ENCODE results near the gene UST.

Gene UST, protein sequence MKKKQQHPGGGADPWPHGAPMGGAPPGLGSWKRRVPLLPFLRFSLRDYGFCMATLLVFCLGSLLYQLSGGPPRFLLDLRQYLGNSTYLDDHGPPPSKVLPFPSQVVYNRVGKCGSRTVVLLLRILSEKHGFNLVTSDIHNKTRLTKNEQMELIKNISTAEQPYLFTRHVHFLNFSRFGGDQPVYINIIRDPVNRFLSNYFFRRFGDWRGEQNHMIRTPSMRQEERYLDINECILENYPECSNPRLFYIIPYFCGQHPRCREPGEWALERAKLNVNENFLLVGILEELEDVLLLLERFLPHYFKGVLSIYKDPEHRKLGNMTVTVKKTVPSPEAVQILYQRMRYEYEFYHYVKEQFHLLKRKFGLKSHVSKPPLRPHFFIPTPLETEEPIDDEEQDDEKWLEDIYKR

DNA sequence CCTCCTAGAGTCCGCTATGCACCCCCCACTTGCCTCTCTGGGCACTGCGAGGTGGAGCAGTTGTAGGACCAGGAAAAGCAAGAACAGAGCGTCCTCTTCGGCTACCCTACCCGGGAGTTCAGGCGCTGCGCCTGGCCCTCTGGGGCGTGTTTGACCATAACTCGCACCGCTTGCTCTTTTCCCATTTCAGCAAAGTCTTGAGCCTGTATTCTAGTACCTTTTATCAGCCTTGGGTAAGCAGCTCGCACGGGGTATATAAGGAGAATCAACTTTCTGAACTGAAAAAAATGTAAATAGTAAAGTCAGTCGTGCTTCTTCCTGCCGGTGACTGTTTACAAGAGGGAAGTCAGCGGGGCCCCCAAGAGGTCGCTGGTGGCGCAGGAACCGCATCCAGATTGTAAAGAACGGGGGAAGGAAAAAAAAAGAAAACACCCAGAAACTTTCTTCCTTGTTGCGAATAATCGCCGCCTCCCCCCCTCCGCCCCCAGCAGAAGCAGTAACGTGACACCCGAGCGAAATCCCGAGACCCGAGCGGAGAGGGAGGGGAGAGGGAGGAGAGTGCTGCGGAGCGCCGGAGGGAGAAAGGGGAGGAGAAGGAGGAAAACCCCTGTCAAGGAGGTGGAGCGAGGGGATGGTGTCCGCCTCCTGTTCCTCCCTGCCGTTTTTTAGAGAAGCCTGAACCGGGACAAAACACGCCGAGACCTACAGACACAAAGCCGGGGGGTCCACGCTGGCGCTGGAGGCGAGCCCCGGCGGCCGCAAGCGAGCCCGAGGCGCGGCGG, at the start of gene UST:
Gene UST (plus strand): TSS at position 668 of the 782 bp plus-strand sequence. CDS start 401 bp downstream, outside the sequence.
- Histone ChIP-seq H3K27me3 (ENCODE audit: control insufficient read depth in 1 of 2, insufficient read depth in 2 of 2, low read length in 2 of 2) (peaks cover 18 to 52% of the 10 kb centered on the region in 2 donors), H3K9ac (ENCODE audit: low read depth in 1 of 2, low read length in 2 of 2) (peak within 1 kb of the TSS; percentile 42 to 47), H3K27ac (ENCODE audit: low read depth, low read length) (no peak within 1 kb of the TSS), H3K4me3 (ENCODE audit: low read depth in 1 of 2, low read length in 2 of 2) (peak within 1 kb of the TSS; percentile 73 to 76), H3K9me3 (ENCODE audit: control insufficient read depth in 1 of 2, low read length in 2 of 2) (no peaks in the 10 kb centered on the region), H3K4me1 (ENCODE audit: control insufficient read depth in 1 of 2, insufficient read depth in 2 of 2, low read length in 2 of 2) (peaks cover 7 to 18% of the 10 kb centered on the region in 2 donors), H3K36me3 (ENCODE audit: control insufficient read depth in 1 of 2, insufficient read depth in 2 of 2, low read length in 2 of 2) (no peaks in the 10 kb centered on the region)

DNA sequence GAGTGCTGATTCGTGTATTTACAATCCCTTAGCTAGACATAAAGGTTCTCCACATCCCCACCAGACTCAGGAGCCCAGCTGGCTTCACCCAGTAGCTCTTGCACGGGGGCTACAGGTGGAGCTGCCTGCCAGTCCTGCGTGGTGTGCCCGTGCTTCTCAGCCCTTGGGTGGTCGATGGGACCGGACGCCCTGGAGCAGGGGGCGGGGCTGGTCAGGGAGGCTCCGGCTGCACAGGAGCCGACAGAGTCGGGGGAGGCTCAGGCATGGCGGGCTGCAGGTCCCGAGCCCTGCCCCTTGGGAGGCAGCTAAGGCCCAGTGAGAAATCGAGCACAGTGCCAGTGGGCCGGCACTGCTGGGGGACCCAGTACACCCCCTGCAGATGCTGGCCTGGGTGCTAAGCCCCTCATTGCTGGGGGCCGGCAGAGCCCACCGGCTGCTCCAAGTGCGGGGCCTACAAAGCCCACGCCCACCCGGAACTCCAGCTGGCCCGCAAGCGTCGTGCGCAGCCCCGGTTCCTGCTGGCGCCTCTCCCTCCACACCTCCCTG, 48.9 kb upstream of the UST start:
- H3K9ac ChIP-seq (ENCODE audit: low read depth in 1 of 2, low read length in 2 of 2): no peak overlapping the region
- H3K4me1 ChIP-seq (ENCODE audit: control insufficient read depth in 1 of 2, insufficient read depth in 2 of 2, low read length in 2 of 2): peaks cover 0 to 4% of the 10 kb centered on the region in 2 donors
- H3K9me3 ChIP-seq (ENCODE audit: control insufficient read depth in 1 of 2, low read length in 2 of 2): no peaks in the 10 kb centered on the region
- H3K27me3 ChIP-seq (ENCODE audit: control insufficient read depth in 1 of 2, insufficient read depth in 2 of 2, low read length in 2 of 2): no peaks in the 10 kb centered on the region
- H3K36me3 ChIP-seq (ENCODE audit: control insufficient read depth in 1 of 2, insufficient read depth in 2 of 2, low read length in 2 of 2): no peaks in the 10 kb centered on the region
- no peak overlapping the region for H3K27ac ChIP-seq (ENCODE audit: low read depth, low read length)
- H3K4me3 ChIP-seq (ENCODE audit: low read depth in 1 of 2, low read length in 2 of 2): no peak overlapping the region

DNA sequence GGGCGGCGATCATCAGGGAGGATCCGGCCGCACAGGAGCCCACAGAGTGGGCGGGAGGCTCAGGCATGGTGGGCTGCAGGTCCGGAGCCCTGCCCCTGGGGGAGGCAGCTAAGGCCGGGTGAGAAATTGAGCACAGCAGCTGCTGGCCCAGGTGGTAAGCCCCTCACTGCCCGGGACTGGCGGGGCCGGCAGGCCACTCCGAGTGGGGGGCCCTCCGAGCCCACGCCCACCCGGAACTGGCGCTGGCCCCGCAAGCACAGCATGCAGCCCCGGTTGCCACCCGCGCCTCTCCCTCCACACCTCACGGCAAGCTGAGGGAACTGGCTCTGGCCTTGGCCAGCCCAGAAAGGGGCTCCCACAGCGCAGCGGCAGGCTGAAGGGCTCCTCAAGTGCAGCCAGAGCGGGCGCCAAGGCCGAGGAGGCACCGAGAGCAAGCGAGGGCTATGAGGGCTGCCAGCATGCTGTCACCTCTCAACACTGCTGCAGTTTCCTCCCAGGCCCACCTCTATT, 48.1 kb upstream of the UST start:
- Histone ChIP-seq H3K27ac (ENCODE audit: low read depth, low read length) (no peak overlapping the region), H3K27me3 (ENCODE audit: control insufficient read depth in 1 of 2, insufficient read depth in 2 of 2, low read length in 2 of 2) (no peaks in the 10 kb centered on the region), H3K36me3 (ENCODE audit: control insufficient read depth in 1 of 2, insufficient read depth in 2 of 2, low read length in 2 of 2) (no peaks in the 10 kb centered on the region), H3K4me1 (ENCODE audit: control insufficient read depth in 1 of 2, insufficient read depth in 2 of 2, low read length in 2 of 2) (peaks cover 0 to 4% of the 10 kb centered on the region in 2 donors), H3K4me3 (ENCODE audit: low read depth in 1 of 2, low read length in 2 of 2) (no peak overlapping the region), H3K9ac (ENCODE audit: low read depth in 1 of 2, low read length in 2 of 2) (no peak overlapping the region), H3K9me3 (ENCODE audit: control insufficient read depth in 1 of 2, low read length in 2 of 2) (no peaks in the 10 kb centered on the region)

DNA sequence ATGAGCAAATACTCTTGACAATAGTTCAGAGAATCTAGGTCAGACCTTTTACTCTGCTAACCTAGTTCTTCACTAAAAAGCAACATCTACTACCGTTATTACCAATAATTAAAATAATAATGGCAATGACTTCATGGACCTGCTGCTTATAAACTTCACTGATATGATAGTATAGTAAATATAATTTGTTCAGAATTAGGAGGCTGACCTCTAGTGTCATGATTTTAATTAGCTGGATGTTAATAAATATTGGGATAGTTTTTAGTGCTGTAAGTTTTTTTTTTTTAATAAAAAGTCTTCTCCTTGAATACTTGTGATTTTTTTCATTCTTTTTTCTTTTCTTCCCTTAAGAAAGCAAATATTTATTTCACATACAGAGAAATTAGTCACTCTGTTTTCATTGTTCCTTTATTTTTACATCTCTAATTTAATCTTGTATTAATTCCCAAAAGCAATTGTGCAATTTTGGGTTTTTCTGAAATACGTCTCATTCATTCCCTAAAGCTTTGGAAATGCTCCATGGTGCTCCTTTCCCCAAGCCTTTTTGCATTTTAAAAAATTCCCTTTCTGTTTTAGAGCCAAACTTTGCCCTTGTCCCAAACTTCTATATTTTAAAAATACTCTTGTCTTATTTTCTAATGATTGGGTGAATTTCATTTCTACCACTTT, 46.6 kb upstream of the UST start:
- Histone ChIP-seq H3K9ac (ENCODE audit: low read depth in 1 of 2, low read length in 2 of 2) (peak overlapping the region; percentile 21 to 63), H3K27ac (ENCODE audit: low read depth, low read length) (no peak overlapping the region)

DNA sequence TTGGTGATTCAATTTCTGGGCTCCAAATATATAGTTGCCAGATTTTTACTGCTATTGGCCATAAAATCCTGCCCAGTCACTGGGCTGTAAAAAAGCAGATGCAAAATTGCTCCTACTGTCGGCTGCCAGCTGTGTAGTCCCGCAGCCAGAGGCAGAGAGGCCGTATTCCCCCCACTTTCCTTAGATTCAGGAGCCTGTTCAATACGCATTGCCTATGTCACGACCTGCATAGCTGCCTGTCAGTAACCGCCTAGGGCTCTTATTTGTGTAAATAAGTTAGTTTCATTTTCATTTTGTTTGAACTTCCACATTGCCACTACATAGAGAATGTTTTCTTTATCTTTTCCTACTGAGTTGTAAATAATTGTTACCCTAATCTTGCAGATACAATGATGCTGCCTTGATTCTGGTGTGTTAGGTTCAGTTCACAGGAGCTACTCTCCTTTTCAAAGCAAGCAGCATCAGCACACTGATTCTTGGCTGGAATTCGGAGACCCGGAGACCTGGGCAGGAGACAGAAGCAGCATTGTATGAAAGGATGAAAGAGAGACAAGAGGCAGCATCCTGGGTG, 46.0 kb upstream of the UST start:
- peak overlapping the region; percentile 21 to 63 for H3K9ac ChIP-seq (ENCODE audit: low read depth in 1 of 2, low read length in 2 of 2)
- H3K9me3 ChIP-seq (ENCODE audit: control insufficient read depth in 1 of 2, low read length in 2 of 2): no peaks in the 10 kb centered on the region
- peak overlapping the region; percentile 69 to 78 for H3K4me3 ChIP-seq (ENCODE audit: low read depth in 1 of 2, low read length in 2 of 2)
- no peak overlapping the region for H3K27ac ChIP-seq (ENCODE audit: low read depth, low read length)
- H3K36me3 ChIP-seq (ENCODE audit: control insufficient read depth in 1 of 2, insufficient read depth in 2 of 2, low read length in 2 of 2): no peaks in the 10 kb centered on the region
- no peaks in the 10 kb centered on the region for H3K27me3 ChIP-seq (ENCODE audit: control insufficient read depth in 1 of 2, insufficient read depth in 2 of 2, low read length in 2 of 2)
- H3K4me1 ChIP-seq (ENCODE audit: control insufficient read depth in 1 of 2, insufficient read depth in 2 of 2, low read length in 2 of 2): peaks cover 0 to 4% of the 10 kb centered on the region in 2 donors

More for the DNA sequence above, 46.6 kb upstream of the UST start:
- no peaks in the 10 kb centered on the region for H3K9me3 ChIP-seq (ENCODE audit: control insufficient read depth in 1 of 2, low read length in 2 of 2)
- no peaks in the 10 kb centered on the region for H3K36me3 ChIP-seq (ENCODE audit: control insufficient read depth in 1 of 2, insufficient read depth in 2 of 2, low read length in 2 of 2)
- H3K4me1 ChIP-seq (ENCODE audit: control insufficient read depth in 1 of 2, insufficient read depth in 2 of 2, low read length in 2 of 2): peaks cover 0 to 4% of the 10 kb centered on the region in 2 donors
- no peaks in the 10 kb centered on the region for H3K27me3 ChIP-seq (ENCODE audit: control insufficient read depth in 1 of 2, insufficient read depth in 2 of 2, low read length in 2 of 2)
- peak overlapping the region; percentile 69 to 78 for H3K4me3 ChIP-seq (ENCODE audit: low read depth in 1 of 2, low read length in 2 of 2)

DNA sequence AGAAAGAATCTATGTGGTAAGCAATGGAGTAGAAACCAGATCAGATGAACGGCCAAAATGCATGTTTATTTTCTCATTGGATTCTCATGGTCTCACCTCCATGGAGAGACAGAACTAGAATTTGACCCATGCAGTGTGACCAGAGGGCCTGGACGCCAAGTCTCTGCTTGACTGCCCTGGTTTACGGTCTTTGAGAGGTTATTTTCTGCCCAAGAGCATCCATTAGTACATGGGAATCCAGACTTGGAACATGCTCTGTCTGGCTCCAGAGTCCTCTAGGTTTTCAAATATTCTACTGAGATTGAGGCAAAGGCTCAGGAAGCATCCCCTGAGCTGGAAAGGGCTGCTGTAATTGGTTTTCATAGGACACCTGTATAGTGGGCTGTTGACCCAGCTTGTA, 45.5 kb upstream of the UST start:
- H3K9me3 ChIP-seq (ENCODE audit: control insufficient read depth in 1 of 2, low read length in 2 of 2): no peaks in the 10 kb centered on the region
- no peak overlapping the region for H3K27ac ChIP-seq (ENCODE audit: low read depth, low read length)
- peaks cover 0 to 4% of the 10 kb centered on the region in 2 donors for H3K4me1 ChIP-seq (ENCODE audit: control insufficient read depth in 1 of 2, insufficient read depth in 2 of 2, low read length in 2 of 2)
- no peaks in the 10 kb centered on the region for H3K27me3 ChIP-seq (ENCODE audit: control insufficient read depth in 1 of 2, insufficient read depth in 2 of 2, low read length in 2 of 2)
- H3K9ac ChIP-seq (ENCODE audit: low read depth in 1 of 2, low read length in 2 of 2): peak overlapping the region; percentile 21 to 63
- no peaks in the 10 kb centered on the region for H3K36me3 ChIP-seq (ENCODE audit: control insufficient read depth in 1 of 2, insufficient read depth in 2 of 2, low read length in 2 of 2)
- peak overlapping the region; percentile 69 to 78 for H3K4me3 ChIP-seq (ENCODE audit: low read depth in 1 of 2, low read length in 2 of 2)

DNA sequence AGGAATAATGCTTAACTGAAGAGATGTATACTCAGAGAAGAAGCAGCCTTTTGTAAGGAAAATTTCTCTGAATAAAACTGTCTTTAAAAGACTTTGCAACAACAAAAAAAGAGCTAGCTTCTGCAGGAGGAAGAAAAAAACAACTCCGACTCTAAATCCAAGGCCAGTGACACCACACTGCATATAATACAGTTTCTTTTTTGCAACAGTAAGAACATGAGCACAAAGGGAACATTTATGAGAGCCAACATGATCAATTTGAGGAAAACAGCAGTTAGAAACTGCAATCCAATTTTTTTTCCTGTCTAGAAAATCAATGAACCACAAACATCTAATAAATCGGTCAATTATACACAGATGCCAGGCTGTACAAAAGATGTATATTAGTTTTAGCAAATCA, 42.9 kb upstream of the UST start:
- H3K9me3 ChIP-seq (ENCODE audit: control insufficient read depth in 1 of 2, low read length in 2 of 2): no peaks in the 10 kb centered on the region
- H3K4me3 ChIP-seq (ENCODE audit: low read depth in 1 of 2, low read length in 2 of 2): no peak overlapping the region
- H3K4me1 ChIP-seq (ENCODE audit: control insufficient read depth in 1 of 2, insufficient read depth in 2 of 2, low read length in 2 of 2): peaks cover 0 to 4% of the 10 kb centered on the region in 2 donors
- no peaks in the 10 kb centered on the region for H3K36me3 ChIP-seq (ENCODE audit: control insufficient read depth in 1 of 2, insufficient read depth in 2 of 2, low read length in 2 of 2)
- H3K9ac ChIP-seq (ENCODE audit: low read depth in 1 of 2, low read length in 2 of 2): no peak overlapping the region
- no peaks in the 10 kb centered on the region for H3K27me3 ChIP-seq (ENCODE audit: control insufficient read depth in 1 of 2, insufficient read depth in 2 of 2, low read length in 2 of 2)
- H3K27ac ChIP-seq (ENCODE audit: low read depth, low read length): no peak overlapping the region

DNA sequence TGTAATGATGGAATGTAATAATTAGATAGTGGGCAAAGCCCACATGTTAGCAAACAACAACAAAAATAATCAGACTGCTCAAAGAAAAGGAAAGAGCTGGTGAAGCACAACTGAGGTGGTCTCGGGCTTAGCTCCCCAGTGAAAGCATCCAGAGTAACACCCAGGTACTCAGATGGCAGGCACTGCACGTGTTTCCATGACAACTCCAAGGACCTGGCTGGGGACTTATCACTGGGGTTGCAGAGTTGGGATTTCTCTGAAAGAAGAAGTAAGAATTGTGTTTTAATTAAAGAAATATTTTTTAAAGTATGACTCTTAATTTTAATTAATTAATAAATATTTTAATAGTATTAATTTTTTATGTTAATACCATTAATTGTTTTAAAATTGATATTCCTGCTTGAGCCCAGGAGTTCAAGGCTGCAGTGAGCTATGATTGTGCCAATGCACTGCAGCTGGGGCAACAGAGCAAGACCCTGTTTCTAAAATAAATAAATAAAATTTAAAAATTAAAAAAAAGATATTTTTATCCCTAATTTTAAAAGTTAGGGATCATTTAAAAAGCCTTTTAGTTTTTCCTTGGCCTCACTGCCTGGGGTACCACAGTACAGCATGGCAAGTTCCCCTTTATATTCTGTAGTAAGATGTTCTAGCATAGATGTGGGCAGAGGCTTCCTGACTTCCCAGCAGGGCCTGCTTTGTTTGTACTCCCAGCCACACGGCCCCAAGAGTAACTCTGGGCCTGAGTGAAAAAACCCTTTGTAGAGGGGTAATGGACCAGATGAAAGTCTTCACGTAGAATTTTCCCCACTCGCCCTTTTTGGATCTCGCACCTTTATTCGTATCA, 42.2 kb upstream of the UST start:
- H3K9ac ChIP-seq (ENCODE audit: low read depth in 1 of 2, low read length in 2 of 2): no peak overlapping the region
- H3K27ac ChIP-seq (ENCODE audit: low read depth, low read length): no peak overlapping the region
- H3K9me3 ChIP-seq (ENCODE audit: control insufficient read depth in 1 of 2, low read length in 2 of 2): no peaks in the 10 kb centered on the region
- H3K27me3 ChIP-seq (ENCODE audit: control insufficient read depth in 1 of 2, insufficient read depth in 2 of 2, low read length in 2 of 2): no peaks in the 10 kb centered on the region
- H3K36me3 ChIP-seq (ENCODE audit: control insufficient read depth in 1 of 2, insufficient read depth in 2 of 2, low read length in 2 of 2): no peaks in the 10 kb centered on the region
- H3K4me1 ChIP-seq (ENCODE audit: control insufficient read depth in 1 of 2, insufficient read depth in 2 of 2, low read length in 2 of 2): peaks cover 0 to 4% of the 10 kb centered on the region in 2 donors
- no peak overlapping the region for H3K4me3 ChIP-seq (ENCODE audit: low read depth in 1 of 2, low read length in 2 of 2)

DNA sequence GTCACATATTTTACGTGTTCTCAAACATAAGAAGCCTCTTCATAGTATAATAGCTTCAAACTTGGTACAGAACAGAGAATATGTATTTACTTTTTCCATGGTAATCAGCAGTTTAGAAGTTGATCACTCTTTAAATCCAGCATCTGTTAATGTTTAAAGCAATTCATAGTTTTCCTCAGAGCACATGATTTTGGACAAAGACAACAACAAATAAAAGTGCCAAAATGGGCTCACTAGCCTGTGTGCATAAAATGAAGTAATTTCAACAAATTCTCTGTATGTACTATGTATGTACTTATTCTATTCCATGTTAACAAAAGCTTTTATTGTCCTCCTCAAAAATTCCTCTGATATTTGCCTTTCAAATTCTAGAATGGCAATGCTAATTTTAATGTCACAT, 38.1 kb upstream of the UST start:
- Histone ChIP-seq H3K27ac (ENCODE audit: low read depth, low read length) (no peak overlapping the region), H3K4me3 (ENCODE audit: low read depth in 1 of 2, low read length in 2 of 2) (no peak overlapping the region), H3K4me1 (ENCODE audit: control insufficient read depth in 1 of 2, insufficient read depth in 2 of 2, low read length in 2 of 2) (no peaks in the 10 kb centered on the region), H3K9me3 (ENCODE audit: control insufficient read depth in 1 of 2, low read length in 2 of 2) (no peaks in the 10 kb centered on the region), H3K27me3 (ENCODE audit: control insufficient read depth in 1 of 2, insufficient read depth in 2 of 2, low read length in 2 of 2) (no peaks in the 10 kb centered on the region), H3K9ac (ENCODE audit: low read depth in 1 of 2, low read length in 2 of 2) (no peak overlapping the region), H3K36me3 (ENCODE audit: control insufficient read depth in 1 of 2, insufficient read depth in 2 of 2, low read length in 2 of 2) (no peaks in the 10 kb centered on the region)

Data from duodenal mucosa (tissue), 2 donors.